ENCODE measurements around the gene RPS3A.
"Not testable (repeated sequence)": the region's sequence is repeated elsewhere in the genome, so short reads cannot be mapped to it uniquely, and the experiment has no call there.

DNA sequence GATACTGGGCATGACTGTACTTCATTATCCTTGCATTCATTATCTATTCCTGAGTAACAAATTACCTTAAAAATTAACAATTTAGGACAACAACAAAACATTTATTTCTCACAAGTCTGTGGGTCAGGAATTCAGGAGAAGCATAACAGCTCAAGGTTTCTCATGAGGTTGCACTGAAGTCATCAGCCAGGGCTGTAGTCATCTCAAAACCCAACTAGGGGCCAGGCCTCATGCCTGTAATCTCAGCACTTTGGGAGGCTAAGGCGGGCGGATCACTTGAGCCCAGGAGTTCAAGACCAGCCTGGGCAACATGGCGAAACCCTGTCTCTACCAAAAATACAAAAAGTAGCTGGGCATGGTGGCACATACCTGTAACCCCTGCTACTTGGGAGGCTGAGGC lies 36.3 kb upstream of the RPS3A start:
- TF ChIP-seq POLR2A (IDR thresholded peaks at IDR 0.05; ENCODE audit: low read length); GATA1 (IDR thresholded peaks at IDR 0.05; ENCODE audit: low read depth, low read length): not testable (repeated sequence)

Data from erythroblast (primary cell).